Heart left ventricle (tissue), 16 donors: ENCODE data around the gene SERPINF2. TPM values are rescaled to one million over a fixed set of nuclear protein-coding genes. Genes with fewer than 3 reads are reported as not detected.
"Not testable (repeated sequence)": the region's sequence is repeated elsewhere in the genome, so short reads cannot be mapped to it uniquely, and the experiment has no call there.

Experiments
- ATAC-seq, 4 donors: fragments of 200-7000 bp; cut with Tn5 transposase; one replicate each; pipeline ENCODE4 v1.9.1; 2020 to 2022; ENCODE audit warnings: moderate library complexity in 4 of 4, mild to moderate bottlenecking in 3 of 4, moderate number of reproducible peaks in 1 of 4
- DNase-seq, 5 donors: peaks; one replicate each; pipeline ENCODE4 v3.0.0-alpha.2; 2020
- H3K27ac ChIP-seq, 12 donors: fragments of 200-600 bp; sonication (generic) in 4 of 12; one replicate each; pipeline versions ENCODE4 v1.5.0 to v1.8.0; 2016 to 2022; ENCODE audit warnings: mild to moderate bottlenecking in 2 of 12
- H3K27me3 ChIP-seq, 9 donors: fragments of 200-600 bp; sonication (generic) in 2 of 9; one replicate each; pipeline versions ENCODE4 v1.5.1 to v1.8.0; 2016 to 2022; ENCODE audit warnings: mild to moderate bottlenecking in 3 of 9
- H3K36me3 ChIP-seq, 9 donors: fragments of 200-600 bp; sonication (generic) in 2 of 9; one replicate each; pipeline versions ENCODE4 v1.5.0 to v1.8.0; 2018 to 2022; ENCODE audit warnings: mild to moderate bottlenecking in 2 of 9
- H3K4me1 ChIP-seq, 12 donors: fragments of 200-600 bp; sonication (generic) in 4 of 12; one replicate each; pipeline versions ENCODE4 v1.5.0 to v1.8.0; 2016 to 2022; ENCODE audit warnings: mild to moderate bottlenecking in 3 of 12
- H3K4me3 ChIP-seq, 12 donors: fragments of 200-600 bp; sonication (generic) in 4 of 12; one replicate each; pipeline versions ENCODE4 v1.5.0 to v1.8.0; 2017 to 2022; ENCODE audit warnings: mild to moderate bottlenecking in 9 of 12, moderate library complexity in 4 of 12
- H3K9me3 ChIP-seq, 12 donors: fragments of 200-600 bp; sonication (generic) in 4 of 12; one replicate each; pipeline versions ENCODE4 v1.5.0 to v1.8.0; 2016 to 2022; ENCODE audit warnings: mild to moderate bottlenecking in 1 of 12
- CTCF ChIP-seq, 12 donors: fragments of 200-600 bp; sonication (generic) in 4 of 12; IDR thresholded peaks; one replicate each; pipeline versions ENCODE4 v1.5.0 to v1.8.0; 2018 to 2022; ENCODE audit warnings: antibody characterized with exemption in 12 of 12, mild to moderate bottlenecking in 5 of 12
- POLR2A ChIP-seq, 2 donors: fragments of 450-650 bp; IDR thresholded peaks; one replicate each; pipeline ENCODE4 v1.6.1; 2017; ENCODE audit warnings: antibody characterized with exemption in 2 of 2, mild to moderate bottlenecking in 2 of 2, moderate library complexity in 2 of 2
- whole genome bisulfite sequencing, 4 donors: extraction: QIAGEN DNeasy Blood & Tissue Kit in 2 of 4; methylation state at CpG; one replicate each; pipeline versions ENCODE4 v1.1.5 to v1.1.7; 2013 to 2018; 5-methylcytosine and 5-hydroxymethylcytosine counted together
- intact Hi-C, 10 donors: fragments of 100-400 bp; cut with DNase I; formaldehyde crosslinking; loops; one replicate each; pipeline versions ENCODE4 v1.11.1 to v1.14.2; 2022
- polyA plus RNA-seq, 2 donors: library from polyadenylated mRNA; stranded (reverse); fragments of 200-250 nt; gene quantifications; one replicate each; pipeline ENCODE4 v1.2.3, GENCODE V29; 2013
- total RNA-seq, 9 donors: library from RNA; depleted of rRNA in 2 of 9; stranded (reverse); fragments of >200 nt in 2 of 9; fragmentation: NEBNext Ultra II Directional in 3 of 9; extraction: Animal tissue kit (Norgen Biotek cat#: 25700) in 3 of 9; gene quantifications; one replicate each; pipeline versions ENCODE4 v1.1.0 to v1.2.4, GENCODE V29; 2016 to 2023
- donor health status: ischemic (EF 13 %, LVEDD 7.1; RV severe dilation, severe dysfunction).
- donor health status: healthy with polysubstance abuse.
- donor health status: DM: no; HTN: yes; CAD: no.
- donor health status: DM: no; HTN: no; CAD: no.
- donor health status: ischemic (EF 25% LVEDD 6.9; RV normal size, moderate dysfunction).
- donor health status: ischemic (EF 25% LVEDD 5.7; RV mildly dilated, moderate dysfunction).
- donor health status: healthy.
- donor health status: DM: yes; HTN: yes; CAD: no.
- donor health status: ischemic (EF 35%, LVEDD 5.7; RV mildly dilated, moderate dysfunction).
- donor health status: nonischemic (EF 11% LVEDD 7.7; RV severe dilation, severe dysfunction).
- donor health status: DM: yes; HTN: yes; CAD: no.
- donor health status: PGD.
- donor health status: ischemic (EF 29% LVEDD 5.4; RV normal size, mild dysfunction).
- donor health status: nonischemic (EF 23%, LVEDD 6.1; RV moderate dilation, normal function).

SERPINF2 gene
- total and polyA plus RNA-seq, 11 donors, result 0.25 to 1.8 (median 0.77) TPM; not detected in 1

DNA sequence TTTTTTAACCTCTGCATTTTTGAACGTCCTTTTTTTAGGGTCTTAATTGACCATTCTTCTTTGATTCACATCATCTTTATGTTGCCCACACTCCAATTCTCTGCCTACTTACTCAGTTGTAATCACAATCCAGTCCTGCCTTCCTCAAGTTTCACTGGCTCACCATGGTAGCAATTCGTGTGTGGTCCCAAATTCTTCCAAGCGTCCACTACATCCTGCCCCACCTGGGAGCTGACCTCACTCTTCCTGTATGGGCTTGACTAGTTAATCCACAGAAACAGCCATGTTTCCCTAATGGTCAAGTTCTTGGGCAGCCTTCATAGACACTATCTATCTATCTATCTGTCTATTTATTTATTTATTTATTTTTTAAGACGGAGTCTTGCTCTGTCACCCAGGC lies 39.6 kb upstream of the SERPINF2 start:
- Histone ChIP-seq H3K4me3 (no peak overlapping the region), H3K4me1 (no peaks in the 10 kb centered on the region), H3K9me3 (no peaks in the 10 kb centered on the region), H3K27ac (no peak overlapping the region), H3K27me3 (no peaks in the 10 kb centered on the region), H3K36me3 (peaks cover 0 to 2% (median 0%) of the 10 kb centered on the region in 9 donors)
- ATAC-seq (peak in 2 of 4 donors; percentile 18 to 34), DNase-seq (no peak)
- WGBS, 4 donors, result 55 to 62% (median 57%) methylated on average over 4 of the region's 4 CpGs
- intact Hi-C loops, result no loop called here
- TF ChIP-seq POLR2A (IDR thresholded peaks at IDR 0.05), result no peak
- no peak for TF ChIP-seq CTCF (IDR thresholded peaks at IDR 0.05)

DNA sequence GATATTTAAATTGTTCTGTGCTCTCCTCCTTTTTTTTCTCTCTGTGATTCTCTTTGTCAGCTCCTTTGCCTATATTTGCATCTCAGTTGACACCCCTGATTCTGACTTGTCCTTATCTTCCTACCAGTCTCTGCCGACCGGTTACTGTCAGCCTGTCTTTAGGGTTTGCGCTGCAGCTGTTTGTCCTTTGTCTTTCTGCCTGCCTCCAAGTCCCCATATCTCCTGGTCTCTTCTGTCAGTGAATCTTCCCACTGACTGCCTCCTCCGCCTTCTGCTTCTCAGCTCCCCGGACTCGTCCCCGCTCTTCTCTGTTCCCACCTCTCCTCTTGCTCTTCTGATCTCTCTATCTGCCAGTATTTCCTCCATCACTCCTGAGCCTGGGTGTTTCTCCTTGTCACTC lies 37.7 kb upstream of the SERPINF2 start:
- whole genome bisulfite sequencing, 4 donors, result 78 to 84% (median 79%) methylated on average over 7 of the region's 7 CpGs
- Histone ChIP-seq H3K27me3 (no peaks in the 10 kb centered on the region), H3K4me3 (no peak overlapping the region), H3K9me3 (no peaks in the 10 kb centered on the region), H3K36me3 (peaks cover 0 to 2% (median 0%) of the 10 kb centered on the region in 9 donors), H3K4me1 (peaks cover 0 to 12% (median 7%) of the 10 kb centered on the region in 12 donors), H3K27ac (no peak overlapping the region)
- intact Hi-C loops, result loop anchor here in 1 of 10 donors (5.0 kb wide), 1 partner anchor 33 kb away; no protein-coding TSS in a partner anchor
- DNase-seq, result no peak
- no peak for TF ChIP-seq CTCF (IDR thresholded peaks at IDR 0.05)
- TF ChIP-seq POLR2A (IDR thresholded peaks at IDR 0.05), result no peak
- no peak for ATAC-seq

DNA sequence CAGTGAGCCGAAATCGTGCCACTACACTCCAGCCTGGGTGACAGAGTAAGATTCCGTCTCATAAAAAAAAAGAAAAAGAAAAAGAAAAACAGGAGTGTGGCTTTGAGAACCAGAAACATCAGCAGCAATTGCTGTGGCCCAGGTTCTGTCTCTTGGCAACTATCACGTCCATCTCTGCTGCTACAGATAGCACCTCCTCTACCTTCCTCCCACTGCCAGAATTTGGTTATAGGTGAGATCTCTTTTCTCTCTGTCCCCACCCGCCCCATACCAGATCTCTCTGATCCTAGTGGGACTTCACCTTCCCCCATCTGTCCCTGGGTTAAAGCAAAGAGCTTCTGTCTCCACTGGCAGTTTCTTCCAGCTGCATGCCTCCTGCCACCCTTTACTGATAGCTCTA lies 35.6 kb upstream of the SERPINF2 start:
- no peak for ATAC-seq
- intact Hi-C loops, result loop anchor here in 1 of 10 donors (5.0 kb wide), 1 partner anchor 35 kb away; no protein-coding TSS in a partner anchor
- no peak for TF ChIP-seq CTCF (IDR thresholded peaks at IDR 0.05)
- no peak for TF ChIP-seq POLR2A (IDR thresholded peaks at IDR 0.05)
- H3K27ac ChIP-seq, result no peak overlapping the region
- WGBS, 4 donors, result 92 to 93% (median 93%) methylated on average over 5 of the region's 5 CpGs
- H3K9me3 ChIP-seq, result no peaks in the 10 kb centered on the region
- H3K27me3 ChIP-seq, result no peaks in the 10 kb centered on the region
- peaks cover 0 to 14% (median 12%) of the 10 kb centered on the region in 9 donors for H3K36me3 ChIP-seq
- H3K4me3 ChIP-seq, result no peak overlapping the region
- H3K4me1 ChIP-seq, result peaks cover 0 to 29% (median 20%) of the 10 kb centered on the region in 12 donors
- DNase-seq, result no peak

GRCh38 chr17:1708791-1709346 lies 33.8 kb upstream of the SERPINF2 start:
- H3K27ac ChIP-seq, H3K9me3 ChIP-seq, DNase-seq, ATAC-seq, H3K27me3 ChIP-seq: not testable (repeated sequence)
- intact Hi-C loops, result loop anchor here in 1 of 10 donors (5.0 kb wide), 1 partner anchor 37 kb away; no protein-coding TSS in a partner anchor
- H3K4me1 ChIP-seq, result peaks cover 2 to 46% (median 35%) of the 10 kb centered on the region in 12 donors
- peak overlapping the region in 1 of 12 donors; percentile 98 for H3K4me3 ChIP-seq
- WGBS, 4 donors, result 90 to 95% (median 93%) methylated on average over 10 of the region's 10 CpGs
- peaks cover 0 to 32% (median 29%) of the 10 kb centered on the region in 9 donors for H3K36me3 ChIP-seq
